GM04504 (cell line): ENCODE results near the gene DDX1.

Experiments used
- DNase-seq: peaks from one replicate; pipeline ENCODE4 v3.0.0-alpha.2; 2012; ENCODE audit warnings: low read depth

DDX1 gene

DNA sequence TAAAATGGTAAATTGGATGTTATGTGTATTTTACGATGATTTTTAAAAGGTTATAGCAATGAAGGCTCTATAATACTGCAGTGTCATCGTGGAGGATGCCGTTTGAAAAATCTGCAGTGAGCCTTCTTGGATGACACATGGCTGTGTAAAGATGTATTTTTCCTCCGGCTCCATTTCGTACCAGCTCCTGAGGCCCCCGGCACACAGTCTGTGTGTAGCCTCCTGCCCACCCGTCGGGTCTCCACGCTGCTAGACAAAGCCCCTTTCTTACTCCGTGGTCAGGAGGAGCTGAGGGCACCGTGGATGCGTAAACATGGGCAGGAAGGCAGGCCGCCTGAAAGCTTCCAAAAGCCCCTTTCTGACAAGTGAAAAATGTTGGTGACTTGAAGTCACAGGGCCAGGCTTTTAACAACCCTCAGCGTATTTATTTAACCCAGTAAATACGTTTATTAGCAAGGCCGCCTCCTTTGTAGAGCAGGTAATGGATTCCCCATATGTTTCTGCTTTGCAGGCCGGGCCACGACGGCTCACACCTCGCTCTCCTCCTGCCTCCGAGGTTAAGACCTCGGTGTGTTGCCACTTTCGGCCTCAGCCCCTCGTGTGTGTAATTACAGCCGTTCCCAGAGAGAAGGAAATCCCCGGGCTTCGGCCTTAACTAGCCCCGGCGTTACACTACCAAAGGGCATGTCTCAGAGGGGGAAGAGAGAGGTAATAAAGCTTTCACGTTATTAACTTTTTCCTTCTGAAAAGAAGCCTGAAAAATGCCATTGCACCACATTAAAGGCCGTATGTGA lies 72.8 kb downstream of the DDX1 start:
- no peak for DNase-seq

DNA sequence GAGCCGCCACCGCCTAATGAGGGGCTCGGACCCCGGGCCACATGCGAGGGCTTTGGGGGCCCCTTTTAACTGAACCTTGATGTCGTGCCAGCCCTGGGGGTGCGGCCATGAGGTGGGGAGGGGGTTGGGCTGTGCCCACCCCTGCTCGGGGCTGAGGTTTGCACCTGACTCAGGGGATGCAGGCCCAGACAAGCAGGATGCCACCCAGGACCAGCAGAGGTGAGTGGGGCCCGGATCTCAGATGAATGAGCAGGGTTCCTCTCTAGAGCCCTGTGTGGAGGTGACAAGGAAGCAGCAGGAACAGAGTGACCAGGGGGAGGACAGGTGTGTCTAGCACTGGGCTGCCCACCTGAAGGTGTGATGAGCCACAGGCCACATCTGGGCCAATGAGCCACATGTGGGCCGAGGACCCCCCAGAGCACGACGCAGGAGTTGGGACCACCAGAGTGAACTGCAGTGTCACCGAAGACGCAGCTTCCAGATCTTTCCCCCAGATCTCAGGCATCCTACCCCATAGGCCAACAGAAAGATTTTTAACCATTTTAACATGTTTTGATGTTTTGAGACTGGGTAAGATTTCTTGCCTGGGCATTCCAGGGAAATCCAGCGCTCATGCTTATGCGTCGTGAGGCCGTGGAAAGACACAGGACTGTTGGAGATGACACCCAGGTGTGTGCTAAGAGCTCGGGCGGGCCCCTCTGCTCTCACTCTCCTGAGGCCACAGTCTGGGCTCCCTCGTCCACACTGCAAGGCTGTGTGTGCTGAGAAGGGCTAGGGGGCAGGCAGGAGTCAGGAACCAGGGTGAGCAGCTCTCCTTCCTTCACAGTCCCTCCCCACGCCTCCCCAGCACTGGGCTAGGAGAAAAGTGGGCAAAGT lies 73.6 kb downstream of the DDX1 start:
- DNase-seq: no peak

DNA sequence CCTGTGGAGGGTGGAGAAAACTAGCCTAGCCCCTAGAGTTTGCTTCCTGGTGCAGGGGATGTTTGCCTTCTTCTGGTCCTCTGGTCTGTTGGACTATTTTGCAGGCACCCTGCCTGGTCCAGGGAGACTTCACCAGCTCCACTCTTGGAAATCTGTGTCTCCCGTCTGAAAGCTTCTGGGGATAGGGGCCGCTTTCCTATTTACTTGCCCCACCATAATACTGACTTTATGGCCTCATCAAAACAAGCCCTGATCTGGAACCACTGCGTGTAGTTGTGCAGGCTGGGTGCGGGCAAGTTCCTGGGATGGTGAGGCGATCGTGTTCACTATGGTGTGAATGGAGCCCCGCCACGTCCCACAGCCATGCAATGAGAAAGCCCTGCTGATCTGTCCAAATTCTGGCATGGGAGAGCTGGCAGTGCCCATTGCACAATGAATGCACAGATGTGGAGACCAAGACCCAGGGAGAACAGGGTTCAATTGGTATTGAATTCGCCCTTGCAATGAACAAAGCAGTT lies 74.3 kb downstream of the DDX1 start:
- DNase-seq: no peak

DNA sequence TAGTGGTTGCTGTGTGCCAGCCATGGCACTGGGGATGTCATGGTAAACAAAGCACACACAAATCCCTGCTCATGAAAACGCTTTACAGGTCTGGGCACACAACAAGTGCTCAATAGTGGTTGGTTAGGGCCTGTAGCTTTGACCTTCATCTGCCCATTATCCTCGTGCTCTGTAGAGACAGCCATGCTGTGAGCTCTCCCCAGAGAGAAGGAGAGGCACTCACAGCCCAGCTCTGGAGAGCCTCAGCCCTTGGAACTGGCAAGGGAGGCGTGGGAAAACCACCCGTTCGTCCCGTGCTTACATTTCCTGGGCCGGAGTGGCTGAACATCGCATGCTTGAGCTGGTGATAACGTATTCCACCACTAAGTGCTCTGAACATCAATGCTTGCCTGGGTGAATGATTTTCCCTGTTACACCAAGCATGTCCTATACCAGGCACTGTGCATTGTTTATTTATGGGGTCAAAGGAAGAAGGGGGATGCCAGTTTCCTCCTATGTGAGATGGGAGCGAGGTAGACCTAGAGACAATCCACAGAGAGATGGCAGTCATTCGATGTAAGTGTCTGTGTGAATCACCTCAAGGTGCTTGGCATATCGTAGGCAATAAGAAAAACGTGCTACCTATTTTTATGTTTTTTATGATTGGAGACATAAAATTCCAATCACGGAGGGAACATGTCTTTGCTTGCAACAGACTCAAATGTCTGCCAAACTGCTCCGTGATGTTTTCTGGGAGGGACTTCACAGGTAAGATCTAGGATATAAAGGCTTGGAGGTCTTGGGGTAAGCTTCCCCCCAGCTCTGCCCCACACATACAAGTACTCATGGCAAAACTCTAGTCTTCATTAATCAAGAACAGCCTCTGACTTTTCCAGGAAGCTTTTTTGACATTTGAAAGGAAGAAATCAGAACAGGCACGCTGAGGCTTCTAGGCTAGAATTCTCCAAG lies 75.5 kb downstream of the DDX1 start:
- DNase-seq: no peak

DNA sequence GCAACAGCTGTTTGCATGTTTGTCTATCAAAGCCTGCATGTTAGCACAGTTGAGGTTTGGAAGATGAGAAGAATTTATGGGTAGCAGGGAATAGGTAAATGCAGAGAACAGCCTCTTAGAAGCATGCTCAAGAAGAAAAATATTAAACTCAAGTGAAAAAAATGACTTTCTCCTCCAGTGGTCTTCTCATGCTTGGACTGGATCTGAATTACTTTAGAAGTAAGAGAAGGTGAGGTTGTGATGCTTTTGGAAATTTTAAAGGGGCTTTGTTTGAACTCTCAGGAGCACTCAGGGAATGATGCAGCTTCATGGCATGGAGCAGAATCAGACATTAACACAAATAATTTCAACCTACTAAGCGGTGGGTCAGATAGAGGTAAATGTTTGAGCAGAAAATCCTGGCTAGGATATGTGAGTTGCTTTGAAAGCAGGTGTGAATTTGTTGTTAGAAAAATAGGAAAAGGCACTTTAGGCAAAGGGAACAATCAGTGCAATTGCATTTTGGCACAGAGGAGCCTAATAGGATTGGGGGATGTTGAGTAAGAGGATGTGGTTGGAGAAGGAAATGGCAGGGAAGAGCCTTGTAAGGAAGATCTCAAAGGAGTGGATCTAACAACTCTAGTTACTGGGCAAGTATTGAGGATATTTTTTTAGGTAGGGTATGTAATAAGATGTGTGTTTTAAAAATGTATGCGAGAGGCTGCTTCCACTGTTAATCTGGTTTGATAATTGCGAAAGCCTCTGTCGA lies 76.3 kb downstream of the DDX1 start:
- no peak for DNase-seq

DNA sequence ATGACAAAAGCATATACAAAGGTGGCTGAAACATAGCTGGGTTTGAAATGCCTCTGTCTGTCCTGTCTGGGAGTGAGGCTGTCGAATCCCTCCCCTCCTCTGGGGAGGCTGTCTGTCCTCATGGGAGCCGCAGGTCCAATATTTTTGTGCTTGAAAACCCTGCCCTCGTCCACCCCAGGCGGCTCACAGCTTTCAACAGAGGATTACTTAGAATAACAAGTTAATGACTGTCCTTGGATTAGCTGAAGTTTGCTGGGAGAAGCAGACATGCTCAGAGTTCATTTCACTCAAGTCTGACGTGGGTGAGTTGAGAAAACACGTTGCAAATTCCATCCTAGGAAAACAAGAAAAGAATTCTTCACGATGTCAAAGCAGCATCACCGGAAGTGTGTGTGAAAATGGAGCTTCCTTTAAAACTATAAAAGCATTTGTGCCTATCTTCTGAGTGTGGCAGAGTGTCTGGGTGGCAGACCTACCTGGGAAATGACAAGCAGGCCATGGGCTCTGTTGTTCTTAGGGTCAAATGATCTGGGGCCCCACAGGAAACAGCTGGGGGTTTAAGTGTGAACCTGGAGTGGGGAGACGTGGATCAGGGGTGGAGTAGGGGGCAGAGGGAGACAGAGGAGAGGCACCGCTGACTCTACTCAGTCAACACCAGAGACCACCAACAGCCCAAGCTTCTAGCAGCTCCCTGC lies 77.1 kb downstream of the DDX1 start:
- no peak for DNase-seq

DNA sequence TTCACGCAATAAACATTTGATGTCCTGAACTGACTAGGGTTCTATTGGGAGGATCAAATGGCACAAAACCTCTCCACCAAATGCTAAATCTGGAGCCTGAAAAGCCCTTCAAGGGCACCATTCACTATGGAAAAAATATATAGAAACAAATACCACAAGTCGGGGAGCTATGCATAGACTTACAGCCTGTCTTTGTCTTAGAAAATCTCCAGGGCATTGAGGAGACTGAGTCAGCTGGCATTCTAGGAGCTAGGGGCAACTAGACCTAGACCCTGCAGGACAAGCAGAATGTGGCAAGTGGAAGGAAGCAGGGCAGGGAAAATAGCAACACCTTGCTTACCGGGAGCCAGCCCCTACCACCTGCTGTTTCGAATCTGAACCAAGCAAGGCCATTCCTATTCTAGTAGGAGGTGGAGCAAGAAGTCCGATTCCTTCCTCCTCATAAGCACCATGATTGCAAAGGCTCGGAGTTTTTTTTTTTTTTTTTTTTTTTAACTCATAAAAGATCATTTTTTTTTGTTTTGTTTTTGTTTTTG lies 77.8 kb downstream of the DDX1 start:
- no peak for DNase-seq

DNA sequence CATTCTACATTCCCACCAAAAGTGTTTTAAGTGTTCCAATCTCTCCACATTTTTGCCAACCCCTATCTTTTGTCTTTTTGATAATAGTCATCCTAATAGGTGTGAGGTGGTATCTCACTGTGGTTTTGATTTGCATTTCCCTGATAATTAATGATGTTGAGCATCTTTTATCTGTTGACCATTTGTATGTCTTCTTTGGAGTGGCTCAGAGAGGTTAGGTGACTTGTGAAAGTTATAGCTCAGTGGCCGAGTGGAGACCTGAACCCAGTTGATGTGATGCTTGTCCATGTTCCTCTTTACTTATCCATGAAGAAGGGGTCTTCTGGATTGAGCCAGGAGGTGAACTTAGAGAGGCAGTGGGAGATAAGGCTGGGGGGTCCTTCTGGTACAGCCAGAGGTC lies 78.8 kb downstream of the DDX1 start:
- DNase-seq: no peak

DNA sequence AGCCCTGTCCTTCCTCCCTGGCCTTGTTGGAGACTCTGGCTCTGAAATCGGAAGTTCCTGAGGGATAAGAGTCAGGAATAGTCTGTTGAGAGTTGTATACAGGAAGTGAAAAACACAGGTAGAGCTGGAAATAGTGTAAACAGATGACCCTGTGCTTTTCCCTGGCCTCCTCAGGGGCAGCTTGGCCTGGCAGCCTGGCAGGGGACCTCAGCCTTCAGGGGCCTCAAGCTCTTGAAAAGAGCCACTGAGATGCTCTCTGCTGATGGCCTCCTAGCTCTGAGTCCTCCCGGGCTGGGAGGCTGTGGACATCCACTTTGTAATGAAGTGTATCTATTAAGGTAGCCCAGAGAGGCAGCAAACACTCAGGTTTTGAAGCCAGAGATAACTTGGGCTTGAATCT lies 79.3 kb downstream of the DDX1 start:
- DNase-seq: no peak

DNA sequence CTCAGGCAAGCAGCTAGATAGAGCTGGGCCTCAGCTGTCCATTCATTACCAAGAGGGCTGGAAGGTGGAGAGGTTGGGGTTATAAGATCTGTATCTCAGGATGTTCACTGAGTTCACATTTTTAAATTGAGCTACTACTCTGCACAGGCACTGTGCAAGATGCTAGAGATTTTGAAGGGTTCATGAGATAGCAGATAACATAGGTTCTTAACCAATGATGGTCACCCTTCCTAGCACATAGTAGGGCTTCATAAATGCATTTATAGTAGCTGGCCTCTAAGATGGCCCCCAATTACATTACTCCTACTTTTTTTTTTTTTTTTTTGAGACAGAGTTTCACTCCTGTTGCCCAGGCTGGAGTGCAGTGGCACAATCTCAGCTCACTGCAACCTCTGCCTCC lies 79.7 kb downstream of the DDX1 start:
- DNase-seq: no peak

DNA sequence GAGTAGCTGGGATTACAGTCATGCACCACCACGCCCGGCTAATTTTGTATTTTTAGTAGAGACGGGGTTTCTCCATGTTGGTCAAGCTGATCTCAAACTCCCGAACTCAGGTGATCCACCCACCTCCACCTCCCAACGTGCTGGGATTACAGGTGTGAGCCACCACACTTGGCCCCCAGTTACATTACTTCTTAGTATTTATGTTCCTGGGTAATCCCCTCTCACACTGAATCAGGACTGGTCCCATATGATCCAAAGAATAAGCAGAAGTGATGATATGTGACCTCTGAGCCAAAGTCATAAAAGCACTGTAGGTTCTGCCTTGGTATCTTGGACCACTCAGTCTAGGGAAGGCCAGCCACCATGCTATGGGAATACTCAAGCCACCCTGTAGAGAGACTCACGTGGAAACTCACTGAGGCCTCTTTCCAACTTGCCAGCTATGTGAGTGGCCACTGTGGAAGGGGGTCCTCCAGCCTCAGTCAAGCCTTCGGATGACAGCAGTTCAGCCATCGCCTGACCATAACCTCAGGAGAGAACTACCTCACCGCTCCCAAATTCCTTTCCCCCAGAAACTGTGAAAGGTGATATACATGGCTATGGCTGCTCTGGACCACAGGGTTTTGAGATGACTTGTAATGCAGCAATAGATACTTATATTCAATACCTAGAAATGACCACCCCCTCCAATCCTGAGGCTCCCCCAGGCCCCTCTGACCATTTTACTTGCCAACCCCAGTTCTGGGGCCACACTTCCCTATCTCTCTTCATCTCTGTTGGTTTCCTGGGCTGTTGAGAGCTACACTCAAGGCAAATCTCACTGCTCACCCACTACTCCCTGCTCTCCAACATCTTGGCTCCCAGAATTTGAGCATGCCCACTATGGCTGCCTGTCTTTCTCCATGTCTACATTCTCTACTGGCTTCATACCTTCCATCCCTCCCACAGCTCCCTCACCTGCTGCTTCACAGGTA lies 80.5 kb downstream of the DDX1 start:
- DNase-seq: no peak

DNA sequence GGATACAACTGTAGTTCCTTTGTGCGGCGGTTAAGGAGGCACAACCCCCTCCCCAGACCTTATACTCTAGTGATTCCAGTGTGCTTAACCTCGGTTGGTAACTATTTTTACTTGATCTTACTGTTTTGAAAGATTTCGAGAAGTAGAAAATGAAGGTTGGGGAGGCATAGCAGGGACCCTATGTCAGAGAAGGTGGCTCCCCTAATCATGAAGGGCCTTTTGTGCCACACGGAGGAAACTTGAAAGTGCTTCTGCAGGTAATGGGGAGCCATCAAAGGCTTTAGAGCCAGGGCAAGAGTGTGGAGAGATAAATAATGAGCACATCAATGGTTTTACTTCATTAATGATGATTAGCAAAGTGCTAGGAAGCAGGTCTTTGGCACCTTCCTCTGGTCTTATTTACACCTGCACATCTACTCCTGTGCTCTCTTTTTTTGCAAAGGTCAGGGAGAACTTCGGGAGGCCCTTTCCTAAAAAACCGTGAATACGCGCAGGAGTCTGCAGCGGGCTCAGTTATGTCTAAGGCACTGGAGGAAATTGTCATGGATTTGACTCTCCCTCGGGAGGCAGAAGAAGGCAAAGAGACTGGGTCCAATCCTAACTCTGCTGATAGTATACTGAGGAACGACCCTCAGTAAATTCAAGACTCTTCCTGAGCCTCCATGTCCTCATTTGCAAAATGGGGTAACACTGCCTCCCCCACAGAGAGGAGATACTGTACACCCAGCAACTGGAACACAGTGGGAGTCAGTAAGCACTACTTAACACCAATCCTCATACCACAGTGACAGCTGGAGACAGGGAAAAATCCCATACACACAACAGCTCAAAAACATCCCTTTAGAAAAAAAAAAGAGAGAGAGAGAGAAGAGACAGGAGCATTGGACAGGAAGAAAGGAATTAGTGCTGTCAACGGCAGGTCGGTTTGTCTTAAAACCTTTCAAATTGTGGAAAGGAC lies 81.6 kb downstream of the DDX1 start:
- no peak for DNase-seq

DNA sequence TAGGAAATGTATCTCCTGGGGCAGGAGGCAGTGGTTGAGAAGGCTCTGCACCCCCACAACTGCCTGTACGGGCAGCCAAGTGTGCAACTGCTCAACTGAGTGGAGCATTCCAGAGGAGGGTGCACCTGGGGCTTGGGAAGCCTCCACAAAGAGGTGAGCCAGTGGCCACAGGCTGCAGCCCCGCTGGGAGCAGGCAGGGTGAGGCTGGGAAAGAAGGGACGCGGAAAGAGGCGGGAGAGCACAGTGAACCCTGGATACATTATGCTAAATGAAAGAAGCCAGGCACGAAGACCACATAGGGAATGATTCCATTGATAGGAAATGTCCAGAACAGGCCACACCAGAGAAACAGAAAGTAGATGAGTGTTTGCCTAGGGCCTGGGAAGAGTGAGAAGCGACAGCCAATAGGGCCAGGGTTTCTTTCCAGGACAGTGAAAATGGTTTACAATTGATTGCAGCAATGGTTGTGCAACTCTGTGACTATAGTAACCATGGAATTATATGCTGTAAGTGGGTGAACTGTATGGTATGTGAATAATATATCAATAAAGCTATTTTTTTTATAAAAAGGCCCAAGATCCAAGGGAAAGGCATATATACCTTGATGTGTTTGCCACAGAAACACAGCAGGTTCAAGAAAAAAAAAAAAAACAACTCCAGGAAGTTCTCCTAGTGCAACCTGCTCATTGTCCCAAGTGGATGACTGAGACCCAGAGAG lies 82.4 kb downstream of the DDX1 start:
- no peak for DNase-seq

DNA sequence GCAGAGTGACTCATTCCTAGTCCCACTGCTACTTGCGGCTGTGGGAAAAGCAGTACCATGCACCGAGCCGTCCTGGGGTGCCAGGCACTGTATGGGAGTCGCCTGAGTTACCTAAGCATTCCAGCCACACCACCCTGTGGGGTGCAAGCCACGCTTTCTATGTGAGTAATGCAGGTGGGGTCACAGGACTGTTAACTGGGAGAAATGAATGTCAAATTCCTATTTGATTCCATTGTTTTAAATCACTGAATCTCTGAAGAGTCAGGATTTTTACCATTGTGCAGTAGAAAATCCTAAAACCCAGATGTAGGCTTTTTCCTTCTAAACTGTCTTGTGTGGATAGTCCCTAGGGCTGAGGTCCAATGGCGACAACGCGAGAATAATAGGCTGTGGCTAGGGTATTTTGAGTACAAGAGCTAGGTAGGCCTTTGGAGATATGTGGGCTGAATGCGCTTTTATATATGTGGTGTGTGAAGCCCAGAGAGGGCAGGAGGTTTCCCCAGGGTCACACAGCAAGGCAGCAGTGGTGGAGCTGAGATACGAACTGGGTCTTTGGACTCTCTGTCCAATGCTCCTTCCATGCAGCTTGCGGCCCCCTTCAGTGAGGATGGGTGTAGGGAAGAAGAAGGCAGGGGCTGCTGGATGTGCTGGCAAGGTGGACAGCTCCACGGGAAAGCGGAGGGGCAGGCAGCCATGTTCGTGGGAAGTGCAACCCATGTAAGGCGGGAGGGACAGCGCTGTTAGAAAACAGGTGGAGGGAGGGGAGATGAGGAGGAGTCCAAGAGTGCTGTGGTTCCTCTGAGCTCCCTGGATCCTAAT lies 83.2 kb downstream of the DDX1 start:
- DNase-seq: no peak

DNA sequence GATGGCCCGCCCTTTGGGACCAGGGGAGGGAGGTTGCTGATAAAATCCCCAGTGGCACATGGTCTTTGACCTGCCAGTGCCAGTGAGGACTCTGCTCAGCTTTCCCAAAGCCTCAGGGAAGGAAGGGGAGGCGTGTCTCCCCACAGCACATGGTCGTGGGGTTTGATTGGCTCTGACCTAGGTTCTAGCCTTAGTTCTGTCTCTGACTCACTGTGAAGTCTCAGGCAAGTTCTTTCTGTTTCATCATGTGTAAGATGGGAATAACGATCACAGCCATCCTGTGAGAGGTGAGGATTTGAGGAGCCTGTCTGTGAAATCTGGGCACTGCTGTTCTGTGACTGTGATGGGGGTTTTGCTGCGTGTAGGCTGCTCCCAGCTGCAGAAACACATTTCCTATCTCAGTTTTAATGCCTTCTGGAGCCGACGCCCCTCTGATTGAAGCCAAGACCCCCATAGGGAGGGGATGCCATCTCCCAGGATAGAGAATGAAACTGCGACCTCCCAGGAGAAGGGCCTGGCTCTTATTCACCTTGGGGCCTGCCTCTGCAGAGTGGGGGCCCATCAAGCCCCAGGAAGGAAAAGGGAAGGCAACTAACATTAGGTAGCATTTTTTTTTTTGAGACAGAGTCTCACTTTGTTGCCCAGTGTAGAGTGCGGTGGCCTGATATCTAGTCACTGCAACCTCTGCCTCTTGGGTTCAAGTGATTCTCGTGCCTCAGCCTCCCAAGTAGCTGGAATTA lies 84.0 kb downstream of the DDX1 start:
- no peak for DNase-seq
